CD4-positive, alpha-beta T cell (primary cell): ENCODE data around the gene NAV2. TPM values are rescaled to one million over a fixed set of nuclear protein-coding genes. Genes with fewer than 3 reads are reported as not detected.

ENCODE experiments used
- ATAC-seq: fragments of 200-7000 bp; cut with Tn5 transposase; one replicate; pipeline ENCODE4 v1.10.0; 2022; ENCODE audit warnings: mild to moderate bottlenecking; ENCODE audit not compliant: poor library complexity
- CTCF ChIA-PET: fragments of 350-600 bp; sonication (Branson Sonifier 250); formaldehyde crosslinking; loops from one replicate; lab custom pipeline; 2021; ENCODE audit warnings: antibody characterized with exemption, inconsistent platforms; lab: Charles Lee
- POLR2A ChIA-PET: fragments of 350-600 bp; sonication (Branson Sonifier 250); formaldehyde crosslinking; loops from one replicate; lab custom pipeline; 2021; ENCODE audit warnings: antibody characterized with exemption, inconsistent platforms; lab: Charles Lee
- DNase-seq, 14 experiments: peaks; one replicate each; pipeline ENCODE4 v3.0.0-alpha.2; 2013 to 2020; ENCODE audit warnings: mixed read lengths in 2 of 14
- H3K27ac ChIP-seq, 2 donors: one replicate each; pipeline versions ENCODE4 v1.5.1 to v1.7.0; 2013; ENCODE audit warnings: low read length in 2 of 2, low read depth in 1 of 2, mild to moderate bottlenecking in 1 of 2
- H3K27me3 ChIP-seq, 2 experiments: 1 replicate in 1 of 2; 2 replicates in 1 of 2; pipeline versions ENCODE4 v1.6.1 to v1.7.0; 2013; ENCODE audit warnings: low read length in 2 of 2, control low read depth in 1 of 2, mild to moderate bottlenecking in 1 of 2, moderate library complexity in 1 of 2; ENCODE audit not compliant: insufficient read depth in 2 of 2, control insufficient read depth in 1 of 2
- H3K36me3 ChIP-seq: one replicate; pipeline ENCODE4 v1.6.1; 2013; ENCODE audit warnings: low read length, control low read depth; ENCODE audit not compliant: insufficient read depth
- H3K4me1 ChIP-seq: one replicate; pipeline ENCODE4 v1.6.1; 2013; ENCODE audit warnings: low read length, control low read depth; ENCODE audit not compliant: insufficient read depth
- H3K4me3 ChIP-seq: one replicate; pipeline ENCODE4 v1.5.1; 2013; ENCODE audit warnings: mild to moderate bottlenecking, low read length, moderate library complexity
- H3K9me3 ChIP-seq, 2 experiments: 1 replicate in 1 of 2; 2 replicates in 1 of 2; pipeline versions ENCODE4 v1.6.1 to v1.7.0; 2013; ENCODE audit warnings: low read length in 2 of 2, mild to moderate bottlenecking in 2 of 2, control low read depth in 1 of 2, moderate library complexity in 1 of 2; ENCODE audit not compliant: control insufficient read depth in 1 of 2, insufficient read depth in 1 of 2
- H3K27ac Mint-ChIP-seq: one replicate; pipeline ENCODE4 v1.8.0; 2020; ENCODE audit warnings: mixed read lengths
- H3K27me3 Mint-ChIP-seq: one replicate; pipeline ENCODE4 v1.8.0; 2021; ENCODE audit warnings: mixed read lengths
- H3K36me3 Mint-ChIP-seq: one replicate; pipeline ENCODE4 v1.8.0; 2021; ENCODE audit warnings: low read depth, mixed read lengths
- H3K4me1 Mint-ChIP-seq: one replicate; pipeline ENCODE4 v1.8.0; 2021; ENCODE audit warnings: low read depth, mixed read lengths
- H3K4me3 Mint-ChIP-seq: one replicate; pipeline ENCODE4 v1.8.0; 2020; ENCODE audit warnings: mild to moderate bottlenecking, mixed read lengths
- H3K9me3 Mint-ChIP-seq: one replicate; pipeline ENCODE4 v1.8.0; 2020; ENCODE audit warnings: mixed read lengths
- intact Hi-C, 2 experiments: fragments of 100-400 bp; cut with DNase I in 1 of 2; cut with micrococcal nuclease in 1 of 2; formaldehyde crosslinking; loops; one replicate each; pipeline versions ENCODE4 v1.15.1 to v1.9.0; 2023 to 2025; cut with DNase I, micrococcal nuclease
- total RNA-seq, 174 experiments: library from RNA in 2 of 174; stranded (reverse) in 2 of 174; gene quantifications; one replicate each; pipeline ENCODE4 v1.2.3 and lab custom pipeline; 2021 to 2026
- TF ChIP-seq, protein P1 (sequence below): fragments of 200-600 bp; IDR thresholded peaks from one replicate; pipeline ENCODE4 v1.8.0; 2022; ENCODE audit warnings: antibody characterized with exemption, mild to moderate bottlenecking

NAV2 gene
- total RNA-seq, 2 experiments from 2014 or later, result 0.55 to 0.64 TPM

DNA sequence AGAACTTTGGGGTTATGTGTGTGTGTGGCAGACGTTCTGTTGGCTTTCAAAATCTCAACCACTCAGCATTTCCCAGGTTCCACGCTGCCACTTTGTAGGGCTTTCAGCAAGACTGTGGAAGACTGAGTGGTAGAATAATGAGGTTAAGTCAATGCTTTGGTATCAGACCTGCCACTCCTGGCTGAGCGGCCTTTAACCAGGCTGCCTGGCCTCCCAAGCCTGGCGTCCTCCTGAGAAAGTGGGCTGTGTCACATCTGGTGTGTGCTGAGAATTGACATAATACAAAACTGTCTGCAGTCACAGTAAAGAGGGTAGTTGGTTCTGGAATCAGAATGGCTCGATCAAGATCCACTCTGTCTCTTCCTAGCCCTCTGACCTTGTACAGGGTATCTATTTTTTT, 321.2 kb downstream of the NAV2 start:
- CTCF ChIA-PET, result no interaction called here
- no peaks in the 10 kb centered on the region for H3K36me3 Mint-ChIP-seq

DNA sequence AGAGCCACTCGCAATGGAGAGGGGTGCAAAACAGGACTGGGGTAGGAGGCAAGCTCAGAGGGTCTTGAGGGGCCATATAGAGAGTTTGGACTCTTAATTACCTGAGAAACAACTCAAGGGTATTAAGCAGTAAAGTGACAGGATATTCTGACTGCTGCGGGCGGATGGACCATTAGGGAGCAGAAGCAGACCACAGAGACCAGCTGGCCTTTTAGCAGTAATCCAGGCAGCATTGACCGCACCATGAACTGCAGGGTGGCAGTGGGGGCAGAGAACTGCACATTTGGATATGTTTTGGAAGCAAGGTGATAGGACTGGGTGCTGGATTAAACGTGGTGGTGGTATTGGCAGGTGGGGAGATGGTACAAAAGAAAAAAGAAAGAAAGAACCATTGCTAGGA, 322.3 kb downstream of the NAV2 start:
- POLR2A ChIA-PET, result no interaction called here
- Mint-ChIP-seq H3K27ac (no peak overlapping the region), H3K4me1 (no peaks in the 10 kb centered on the region), H3K4me3 (no peak overlapping the region), H3K9me3 (no peaks in the 10 kb centered on the region), H3K36me3 (no peaks in the 10 kb centered on the region), H3K27me3 (peaks cover 32% of the 10 kb centered on the region)
- no peak overlapping the region for H3K27ac ChIP-seq
- no peak for DNase-seq
- no peak overlapping the region for H3K4me3 ChIP-seq
- CTCF ChIA-PET, result no interaction called here
- no peaks in the 10 kb centered on the region for H3K4me1 ChIP-seq
- H3K36me3 ChIP-seq, result no peaks in the 10 kb centered on the region
- ATAC-seq, result no peak
- TF ChIP-seq, protein P1, sequence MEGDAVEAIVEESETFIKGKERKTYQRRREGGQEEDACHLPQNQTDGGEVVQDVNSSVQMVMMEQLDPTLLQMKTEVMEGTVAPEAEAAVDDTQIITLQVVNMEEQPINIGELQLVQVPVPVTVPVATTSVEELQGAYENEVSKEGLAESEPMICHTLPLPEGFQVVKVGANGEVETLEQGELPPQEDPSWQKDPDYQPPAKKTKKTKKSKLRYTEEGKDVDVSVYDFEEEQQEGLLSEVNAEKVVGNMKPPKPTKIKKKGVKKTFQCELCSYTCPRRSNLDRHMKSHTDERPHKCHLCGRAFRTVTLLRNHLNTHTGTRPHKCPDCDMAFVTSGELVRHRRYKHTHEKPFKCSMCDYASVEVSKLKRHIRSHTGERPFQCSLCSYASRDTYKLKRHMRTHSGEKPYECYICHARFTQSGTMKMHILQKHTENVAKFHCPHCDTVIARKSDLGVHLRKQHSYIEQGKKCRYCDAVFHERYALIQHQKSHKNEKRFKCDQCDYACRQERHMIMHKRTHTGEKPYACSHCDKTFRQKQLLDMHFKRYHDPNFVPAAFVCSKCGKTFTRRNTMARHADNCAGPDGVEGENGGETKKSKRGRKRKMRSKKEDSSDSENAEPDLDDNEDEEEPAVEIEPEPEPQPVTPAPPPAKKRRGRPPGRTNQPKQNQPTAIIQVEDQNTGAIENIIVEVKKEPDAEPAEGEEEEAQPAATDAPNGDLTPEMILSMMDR, result no peak
- H3K27me3 ChIP-seq, result no peaks in the 10 kb centered on the region
- intact Hi-C loops, result no loop called here
- H3K9me3 ChIP-seq, result no peaks in the 10 kb centered on the region

More for the DNA sequence above, 321.2 kb downstream of the NAV2 start:
- ATAC-seq, result no peak
- Histone ChIP-seq H3K4me1 (no peaks in the 10 kb centered on the region), H3K4me3 (no peak overlapping the region), H3K27me3 (no peaks in the 10 kb centered on the region), H3K36me3 (no peaks in the 10 kb centered on the region), H3K27ac (no peak overlapping the region), H3K9me3 (no peaks in the 10 kb centered on the region)
- Mint-ChIP-seq H3K9me3 (no peaks in the 10 kb centered on the region), H3K4me1 (no peaks in the 10 kb centered on the region), H3K4me3 (no peak overlapping the region), H3K27me3 (peaks cover 25% of the 10 kb centered on the region), H3K27ac (no peak overlapping the region)
- intact Hi-C loops, result no loop called here
- DNase-seq, result no peak
- TF ChIP-seq, protein P1, result no peak
- POLR2A ChIA-PET, result no interaction called here

DNA sequence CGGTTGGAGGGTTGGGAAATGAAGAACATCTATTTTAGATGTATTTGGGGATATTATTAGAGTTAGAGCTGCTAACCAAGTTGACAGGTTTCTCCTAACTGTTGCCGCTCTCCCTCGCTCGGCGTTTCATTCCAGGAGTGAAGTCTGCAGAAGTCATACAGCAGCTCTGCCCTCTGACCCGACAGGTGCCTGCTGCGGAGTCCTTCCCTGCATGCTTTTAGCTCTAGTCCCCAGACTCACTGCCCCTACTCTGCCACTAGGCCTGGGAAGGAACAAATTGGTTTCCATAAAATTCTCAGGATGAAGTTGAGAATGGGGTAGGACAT, 322.7 kb downstream of the NAV2 start:
- peaks cover 36% of the 10 kb centered on the region for H3K27me3 Mint-ChIP-seq
- no peak overlapping the region for H3K4me3 Mint-ChIP-seq
- no peak overlapping the region for H3K27ac Mint-ChIP-seq
- no peaks in the 10 kb centered on the region for H3K36me3 Mint-ChIP-seq
- no peaks in the 10 kb centered on the region for H3K9me3 Mint-ChIP-seq
- no peak overlapping the region for H3K4me3 ChIP-seq
- H3K27me3 ChIP-seq, result no peaks in the 10 kb centered on the region
- no peaks in the 10 kb centered on the region for H3K9me3 ChIP-seq
- POLR2A ChIA-PET, result no interaction called here
- intact Hi-C loops, result no loop called here
- no peak for DNase-seq
- no peak for ATAC-seq
- H3K36me3 ChIP-seq, result no peaks in the 10 kb centered on the region
- CTCF ChIA-PET, result no interaction called here
- no peaks in the 10 kb centered on the region for H3K4me1 ChIP-seq
- TF ChIP-seq, protein P1, result no peak
- no peak overlapping the region for H3K27ac ChIP-seq
- no peaks in the 10 kb centered on the region for H3K4me1 Mint-ChIP-seq
